GM19239 (cell line): Measurements from ENCODE around the gene UGT1A4.

Source experiments
- DNase-seq: peaks from one replicate; pipeline ENCODE4 v3.0.0; 2011; ENCODE audit warnings: low spot score; ENCODE audit not compliant: insufficient read length
- FAIRE-seq: peaks from 2 replicates; lab custom pipeline; 2011; peaks lifted over from hg19 to GRCh38; lab: Jason Lieb, UNC

Gene UGT1A4

GRCh38 chr2:233803292-233803911 lies 84.9 kb downstream of the UGT1A4 start:
- DNase-seq (no peak), FAIRE-seq (no peak)

- DNase-seq (no peak), FAIRE-seq (no peak)
Measured at GRCh38 chr2:233803994-233804393, 85.5 kb downstream of the UGT1A4 start.

- DNase-seq (no peak), FAIRE-seq (no peak)
Measured at GRCh38 chr2:233807215-233807865, 88.8 kb downstream of the UGT1A4 start.

- no peak for FAIRE-seq
- DNase-seq: no peak
Measured at GRCh38 chr2:233807966-233808935, 89.7 kb downstream of the UGT1A4 start.

GRCh38 chr2:233810385-233810784 lies 91.8 kb downstream of the UGT1A4 start:
- FAIRE-seq: no peak
- DNase-seq: no peak

GRCh38 chr2:233811087-233811486 lies 92.6 kb downstream of the UGT1A4 start:
- FAIRE-seq: no peak

GRCh38 chr2:233811732-233812131 lies 93.2 kb downstream of the UGT1A4 start:
- DNase-seq (no peak), FAIRE-seq (no peak)

More at GRCh38 chr2:233811087-233811486, 92.6 kb downstream of the UGT1A4 start:
- no peak for DNase-seq

GRCh38 chr2:233813236-233814055 lies 94.9 kb downstream of the UGT1A4 start:
- FAIRE-seq (no peak), DNase-seq (no peak)

- no peak for DNase-seq
- no peak for FAIRE-seq
Measured at GRCh38 chr2:233814056-233814835, 95.7 kb downstream of the UGT1A4 start.

- DNase-seq (no peak), FAIRE-seq (no peak)
Measured at GRCh38 chr2:233815861-233816260, 97.3 kb downstream of the UGT1A4 start.

GRCh38 chr2:233816334-233816733 lies 97.8 kb downstream of the UGT1A4 start:
- DNase-seq (no peak), FAIRE-seq (no peak)

- FAIRE-seq (no peak), DNase-seq (no peak)
Measured at GRCh38 chr2:233816771-233817170, 98.2 kb downstream of the UGT1A4 start.

- FAIRE-seq: no peak
- no peak for DNase-seq
Measured at GRCh38 chr2:233817361-233817911, 98.9 kb downstream of the UGT1A4 start.

GRCh38 chr2:233817995-233818638 lies 99.6 kb downstream of the UGT1A4 start:
- DNase-seq (no peak), FAIRE-seq (no peak)

- no peak for FAIRE-seq
Measured at GRCh38 chr2:233818639-233819621, 100.4 kb downstream of the UGT1A4 start.

GRCh38 chr2:233819884-233820773 lies 101.6 kb downstream of the UGT1A4 start:
- FAIRE-seq (no peak), DNase-seq (no peak)

More at GRCh38 chr2:233818639-233819621, 100.4 kb downstream of the UGT1A4 start:
- no peak for DNase-seq
